Measurements from ENCODE around the gene MYL12B.

- no peak for TF ChIP-seq CTCF (IDR thresholded peaks at IDR 0.05; ENCODE audit: low read length)
- no peak for TF ChIP-seq EZH2 (optimal IDR thresholded peaks at IDR 0.05; ENCODE audit: low read depth, low read length)
- TF ChIP-seq EZH2phosphoT487 (IDR thresholded peaks at IDR 0.05; ENCODE audit: low read length) = no peak
Measured at GRCh38 chr18:3304832-3305231, 42.9 kb downstream of the MYL12B start.

Data from MM.1S (cell line).